Esophagus squamous epithelium (tissue), 4 donors: Measurements from ENCODE around the gene SSH2.

Source experiments
- CTCF ChIP-seq, 6 experiments: fragments of 450-650 bp in 4 of 6; fragments of 200-600 bp in 2 of 6; sonication (generic) in 2 of 6; IDR thresholded peaks; one replicate each; pipeline ENCODE4 v1.5.1; 2016 to 2019; ENCODE audit warnings: antibody characterized with exemption in 6 of 6, mild to moderate bottlenecking in 4 of 6, moderate library complexity in 4 of 6
- POLR2A ChIP-seq, 4 donors: fragments of 450-650 bp; IDR thresholded peaks; one replicate each; pipeline ENCODE4 v1.6.1; 2017; ENCODE audit warnings: antibody characterized with exemption in 4 of 4, mild to moderate bottlenecking in 4 of 4, moderate library complexity in 3 of 4

- TF ChIP-seq CTCF (IDR thresholded peaks at IDR 0.05) (no peak), POLR2A (IDR thresholded peaks at IDR 0.05) (no peak)
Observed at GRCh38 chr17:29715680-29716079, 214.3 kb downstream of the SSH2 start.
